OCI-LY1 (cell line): ENCODE measurements around the gene RPL13.

Experiments used
- H2AFZ ChIP-seq: fragments of 200-600 bp; sonication (generic), shearing (Covaris generic); 2 replicates; pipeline ENCODE4 v1.6.0; 2014; ENCODE audit warnings: antibody characterized with exemption, mild to moderate bottlenecking, low read length
- H3F3A ChIP-seq: fragments of 200-600 bp; sonication (generic), shearing (Covaris generic); 2 replicates; pipeline ENCODE4 v1.6.0; 2014; ENCODE audit warnings: mild to moderate bottlenecking, antibody characterized with exemption, low read length, moderate library complexity; ENCODE audit not compliant: insufficient read depth
- H3K27ac ChIP-seq: fragments of 200-600 bp; sonication (generic); 2 replicates; pipeline ENCODE4 v1.5.1; 2014; ENCODE audit warnings: low read length, mixed run types, mild to moderate bottlenecking, low read depth; ENCODE audit not compliant: poor library complexity, severe bottlenecking
- H3K27me3 ChIP-seq: fragments of 200-600 bp; sonication (generic); 2 replicates; pipeline ENCODE4 v1.6.0; 2014; ENCODE audit warnings: antibody characterized with exemption, mild to moderate bottlenecking, low read length, moderate library complexity; ENCODE audit not compliant: insufficient read depth
- H3K36me3 ChIP-seq: fragments of 200-600 bp; sonication (generic); 2 replicates; pipeline ENCODE4 v1.6.1; 2014; ENCODE audit warnings: mild to moderate bottlenecking, antibody characterized with exemption, low read length, moderate library complexity, mixed read lengths; ENCODE audit not compliant: insufficient read depth
- H3K4me1 ChIP-seq: fragments of 200-600 bp; sonication (generic); 2 replicates; pipeline ENCODE4 v1.5.1; 2014; ENCODE audit warnings: mild to moderate bottlenecking, low read length, moderate library complexity; ENCODE audit not compliant: insufficient read depth, severe bottlenecking
- H3K4me2 ChIP-seq: fragments of 200-600 bp; sonication (generic), shearing (Covaris generic); 2 replicates; pipeline ENCODE4 v1.6.1; 2014; ENCODE audit warnings: low read length
- H3K4me3 ChIP-seq: fragments of 200-600 bp; sonication (generic); 2 replicates; pipeline ENCODE4 v1.5.1; 2014; ENCODE audit warnings: low read length, low read depth, mild to moderate bottlenecking, mixed read lengths; ENCODE audit not compliant: poor library complexity, severe bottlenecking
- H3K79me2 ChIP-seq: fragments of 200-600 bp; shearing (Covaris generic); 2 replicates; pipeline ENCODE4 v1.6.1; 2016; ENCODE audit warnings: mixed run types, low read length, mixed read lengths; ENCODE audit not compliant: insufficient read depth
- H3K9ac ChIP-seq: fragments of 200-600 bp; sonication (generic), shearing (Covaris generic); 2 replicates; pipeline ENCODE4 v1.6.1; 2014; ENCODE audit warnings: mild to moderate bottlenecking, low read length, mixed read lengths
- H3K9me2 ChIP-seq: fragments of 200-600 bp; sonication (generic), shearing (Covaris generic); 2 replicates; pipeline ENCODE4 v1.6.1; 2014; ENCODE audit warnings: low read depth, mild to moderate bottlenecking, low read length, mixed read lengths
- H3K9me3 ChIP-seq: fragments of 200-600 bp; shearing (Covaris generic); 2 replicates; pipeline ENCODE4 v1.6.1; 2014; ENCODE audit warnings: low read length, mixed read lengths
- H4K20me1 ChIP-seq: fragments of 200-600 bp; sonication (generic), shearing (Covaris generic); 2 replicates; pipeline ENCODE4 v1.6.0; 2016; ENCODE audit warnings: mild to moderate bottlenecking, low read length; ENCODE audit not compliant: insufficient read depth
- EZH2 ChIP-seq: fragments of 200-600 bp; sonication (generic), shearing (Covaris generic); IDR thresholded peaks from 2 replicates; pipeline ENCODE4 v1.8.0; 2017; ENCODE audit warnings: borderline replicate concordance, mixed run types, mild to moderate bottlenecking, antibody characterized with exemption, low read length, moderate library complexity, mixed read lengths
- TF ChIP-seq, protein P1 (sequence below): fragments of 200-600 bp; sonication (generic), shearing (Covaris generic); IDR thresholded peaks from 2 replicates; pipeline ENCODE4 v1.5.1; 2017; ENCODE audit warnings: mild to moderate bottlenecking, antibody characterized with exemption, low read length, moderate library complexity, mixed read lengths

RPL13 gene

GRCh38 chr16:89572485-89573205 lies 12.2 kb downstream of the RPL13 start:
- Histone ChIP-seq H3F3A (no peaks in the 10 kb centered on the region), H3K36me3 (no peaks in the 10 kb centered on the region), H3K79me2 (no peaks in the 10 kb centered on the region), H3K9ac (no peak overlapping the region), H3K4me3 (no peak overlapping the region), H3K27me3 (peaks cover 24% of the 10 kb centered on the region), H3K4me2 (no peak overlapping the region), H4K20me1 (no peaks in the 10 kb centered on the region), H3K27ac (no peak overlapping the region), H3K4me1 (peaks cover 7% of the 10 kb centered on the region), H3K9me3 (no peaks in the 10 kb centered on the region), H3K9me2 (no peaks in the 10 kb centered on the region), H2AFZ (no peak overlapping the region)
- TF ChIP-seq EZH2, result no peak
- TF ChIP-seq, protein P1, sequence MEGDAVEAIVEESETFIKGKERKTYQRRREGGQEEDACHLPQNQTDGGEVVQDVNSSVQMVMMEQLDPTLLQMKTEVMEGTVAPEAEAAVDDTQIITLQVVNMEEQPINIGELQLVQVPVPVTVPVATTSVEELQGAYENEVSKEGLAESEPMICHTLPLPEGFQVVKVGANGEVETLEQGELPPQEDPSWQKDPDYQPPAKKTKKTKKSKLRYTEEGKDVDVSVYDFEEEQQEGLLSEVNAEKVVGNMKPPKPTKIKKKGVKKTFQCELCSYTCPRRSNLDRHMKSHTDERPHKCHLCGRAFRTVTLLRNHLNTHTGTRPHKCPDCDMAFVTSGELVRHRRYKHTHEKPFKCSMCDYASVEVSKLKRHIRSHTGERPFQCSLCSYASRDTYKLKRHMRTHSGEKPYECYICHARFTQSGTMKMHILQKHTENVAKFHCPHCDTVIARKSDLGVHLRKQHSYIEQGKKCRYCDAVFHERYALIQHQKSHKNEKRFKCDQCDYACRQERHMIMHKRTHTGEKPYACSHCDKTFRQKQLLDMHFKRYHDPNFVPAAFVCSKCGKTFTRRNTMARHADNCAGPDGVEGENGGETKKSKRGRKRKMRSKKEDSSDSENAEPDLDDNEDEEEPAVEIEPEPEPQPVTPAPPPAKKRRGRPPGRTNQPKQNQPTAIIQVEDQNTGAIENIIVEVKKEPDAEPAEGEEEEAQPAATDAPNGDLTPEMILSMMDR, result no peak

GRCh38 chr16:89573826-89574680 lies 13.6 kb downstream of the RPL13 start:
- Histone ChIP-seq H3K27ac (no peak overlapping the region), H3K36me3 (no peaks in the 10 kb centered on the region), H3K4me1 (peaks cover 7% of the 10 kb centered on the region), H3K9me2 (no peaks in the 10 kb centered on the region), H2AFZ (no peak overlapping the region), H3K9me3 (no peaks in the 10 kb centered on the region), H3K4me2 (peak overlapping the region; percentile 28; the same call in 1 of the 2 replicates), H3F3A (no peaks in the 10 kb centered on the region), H4K20me1 (no peaks in the 10 kb centered on the region), H3K79me2 (no peaks in the 10 kb centered on the region), H3K27me3 (peaks cover 24% of the 10 kb centered on the region), H3K9ac (no peak overlapping the region), H3K4me3 (no peak overlapping the region)
- no peak for TF ChIP-seq EZH2
- TF ChIP-seq, protein P1, result no peak

DNA sequence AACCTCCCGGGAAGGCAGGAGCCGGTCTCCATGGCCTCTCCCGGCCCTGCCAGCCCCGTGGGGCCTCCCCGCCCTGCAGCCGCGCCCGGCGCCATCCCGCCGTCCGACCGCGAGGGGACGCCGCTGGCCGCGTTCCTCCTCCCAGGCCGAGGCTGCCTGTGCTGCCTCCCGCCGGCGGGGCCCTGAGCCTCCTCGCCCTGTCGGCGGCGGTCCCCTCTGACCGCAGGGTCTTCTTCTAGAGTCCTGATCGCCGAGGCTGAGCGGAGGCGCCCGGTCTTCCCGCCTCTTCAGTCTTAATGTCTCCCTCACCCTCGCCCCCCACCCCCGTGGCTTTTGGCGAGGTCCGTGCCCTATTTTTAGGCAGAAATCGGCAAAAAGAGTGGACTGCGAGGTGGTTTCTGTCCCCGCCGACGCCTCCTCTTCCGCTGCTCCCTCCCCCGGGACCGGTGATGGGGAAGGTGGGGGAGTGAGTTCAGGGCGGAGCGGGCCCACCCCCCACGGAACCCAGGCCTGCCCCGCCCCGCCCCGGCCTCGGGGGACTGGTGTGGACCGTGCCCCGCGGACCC lies 14.3 kb downstream of the RPL13 start:
- Histone ChIP-seq H3K4me1 (peaks cover 7% of the 10 kb centered on the region), H4K20me1 (no peaks in the 10 kb centered on the region), H2AFZ (no peak overlapping the region), H3K27ac (no peak overlapping the region), H3K4me3 (peak overlapping the region; percentile 35), H3K9ac (no peak overlapping the region), H3K27me3 (peaks cover 21% of the 10 kb centered on the region), H3K9me2 (no peaks in the 10 kb centered on the region), H3K36me3 (no peaks in the 10 kb centered on the region), H3K4me2 (peak overlapping the region; percentile 28), H3K9me3 (no peaks in the 10 kb centered on the region), H3F3A (no peaks in the 10 kb centered on the region), H3K79me2 (no peaks in the 10 kb centered on the region)
- TF ChIP-seq EZH2, result no peak
- TF ChIP-seq, protein P1, result peak; percentile 72
